GF-D8 (cell line): ENCODE results near the gene CPLX1.

ENCODE experiments used
- DNase-seq: peaks from one replicate; lab custom pipeline; 2025; lab: John Stamatoyannopoulos, UW

Gene CPLX1

GRCh38 chr4:832536-832935, 6.6 kb upstream of the CPLX1 start:
- no peak for DNase-seq

GRCh38 chr4:832108-832507, 6.2 kb upstream of the CPLX1 start:
- no peak for DNase-seq

- DNase-seq: no peak
Measured at GRCh38 chr4:831483-831805, 5.5 kb upstream of the CPLX1 start.

- no peak for DNase-seq
Measured at GRCh38 chr4:830601-831482, 4.9 kb upstream of the CPLX1 start.

- DNase-seq: no peak
Measured at GRCh38 chr4:829761-830600, 4.1 kb upstream of the CPLX1 start.

GRCh38 chr4:829291-829690, 3.4 kb upstream of the CPLX1 start:
- no peak for DNase-seq

GRCh38 chr4:828641-829271, 2.8 kb upstream of the CPLX1 start:
- no peak for DNase-seq

GRCh38 chr4:827209-828081, 1.5 kb upstream of the CPLX1 start:
- no peak for DNase-seq

- DNase-seq: no peak
Measured at GRCh38 chr4:826508-827208, 729 bp upstream of the CPLX1 start.

GRCh38 chr4:825063-825970, 612 bp downstream of the CPLX1 start:
- DNase-seq: no peak

- no peak for DNase-seq
Measured at GRCh38 chr4:824461-825062, 1.4 kb downstream of the CPLX1 start.

- no peak for DNase-seq
Measured at GRCh38 chr4:823761-824460, 2.0 kb downstream of the CPLX1 start.

- no peak for DNase-seq
Measured at GRCh38 chr4:823176-823760, 2.7 kb downstream of the CPLX1 start.

GRCh38 chr4:822361-823175, 3.4 kb downstream of the CPLX1 start:
- DNase-seq: no peak

- DNase-seq: no peak
Measured at GRCh38 chr4:821631-822030, 4.3 kb downstream of the CPLX1 start.

GRCh38 chr4:821181-821591, 4.7 kb downstream of the CPLX1 start:
- DNase-seq: no peak

- DNase-seq: no peak
Measured at GRCh38 chr4:820230-821172, 5.4 kb downstream of the CPLX1 start.
